HAP-1 (cell line): ENCODE results near the gene CD1B.
"Not testable (repeated sequence)": the region's sequence is repeated elsewhere in the genome, so short reads cannot be mapped to it uniquely, and the experiment has no call there.

Source experiments
- DNase-seq, 2 experiments: peaks; one replicate each; pipeline ENCODE4 v3.0.0-alpha.2; 2016 to 2020; ENCODE audit warnings: low spot score in 2 of 2
- H3K27me3 ChIP-seq: fragments of 250-450 bp; sonication (Bioruptor Pico); 2 replicates; pipeline ENCODE4 v1.5.1; 2020; ENCODE audit warnings: low read depth, mild to moderate bottlenecking, moderate library complexity
- H3K36me3 ChIP-seq: fragments of 250-450 bp; sonication (Bioruptor Pico); replicated peaks from 2 replicates; pipeline ENCODE4 v1.5.1; 2020; ENCODE audit warnings: mild to moderate bottlenecking
- H3K4me1 ChIP-seq: fragments of 250-450 bp; sonication (Bioruptor Pico); 2 replicates; pipeline ENCODE4 v1.5.1; 2020; ENCODE audit warnings: mild to moderate bottlenecking
- H3K4me3 ChIP-seq: fragments of 250-450 bp; sonication (Bioruptor Pico); 2 replicates; pipeline ENCODE4 v1.5.1; 2020; ENCODE audit warnings: mild to moderate bottlenecking, moderate library complexity
- H3K9me3 ChIP-seq: fragments of 250-450 bp; sonication (Bioruptor Pico); 2 replicates; pipeline ENCODE4 v1.5.1; 2020; ENCODE audit warnings: mild to moderate bottlenecking, moderate library complexity
- in situ Hi-C: fragments of 300-500 bp; cut with MboI; formaldehyde crosslinking; loops from 3 replicates; pipeline ENCODE4 v1.14.3; 2020; ENCODE audit warnings: low sequenced_read_pairs, inconsistent platforms, mixed read lengths

CD1B gene

GRCh38 chr1:158331481-158332150, at the start of gene CD1B:
Gene CD1B (minus strand): TSS chr1:158331531. CDS start chr1:158331423, 108 bp downstream.
- DNase-seq = no peak
- Histone ChIP-seq H3K27me3 (no peaks in the 10 kb centered on the region), H3K36me3 (no peaks in the 10 kb centered on the region), H3K4me1 (no peaks in the 10 kb centered on the region), H3K9me3 (no peaks in the 10 kb centered on the region), H3K4me3 (no peak within 1 kb of the TSS)
- in situ Hi-C loops = no loop called here

DNA sequence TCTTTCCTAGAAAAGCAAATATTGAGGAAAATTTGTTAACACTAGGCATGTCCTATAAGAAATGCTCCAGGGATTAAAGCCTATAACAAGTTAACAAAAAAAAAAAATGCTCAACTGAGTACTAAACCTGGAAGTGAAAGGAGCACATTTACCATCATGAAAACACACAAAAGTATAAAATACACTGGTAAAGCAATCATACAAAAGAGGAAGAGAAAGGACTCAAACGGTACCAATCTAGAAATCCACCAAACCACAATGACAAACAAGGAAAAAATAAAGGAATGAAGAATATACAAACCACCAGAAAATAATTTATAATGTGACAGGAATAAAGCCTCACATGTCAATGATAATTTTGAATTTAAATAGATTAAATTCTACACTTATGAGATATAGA, 43.5 kb upstream of the CD1B start:
- no peaks in the 10 kb centered on the region for H3K4me1 ChIP-seq
- no peak overlapping the region for H3K4me3 ChIP-seq
- no peaks in the 10 kb centered on the region for H3K36me3 ChIP-seq
- in situ Hi-C loops = no loop called here
- no peaks in the 10 kb centered on the region for H3K9me3 ChIP-seq
- no peak for DNase-seq
- H3K27me3 ChIP-seq = no peaks in the 10 kb centered on the region

GRCh38 chr1:158374101-158374500, 42.8 kb upstream of the CD1B start:
- H3K9me3 ChIP-seq, H3K27me3 ChIP-seq, H3K4me1 ChIP-seq, H3K36me3 ChIP-seq, H3K4me3 ChIP-seq, DNase-seq, in situ Hi-C loops: not testable (repeated sequence)

DNA sequence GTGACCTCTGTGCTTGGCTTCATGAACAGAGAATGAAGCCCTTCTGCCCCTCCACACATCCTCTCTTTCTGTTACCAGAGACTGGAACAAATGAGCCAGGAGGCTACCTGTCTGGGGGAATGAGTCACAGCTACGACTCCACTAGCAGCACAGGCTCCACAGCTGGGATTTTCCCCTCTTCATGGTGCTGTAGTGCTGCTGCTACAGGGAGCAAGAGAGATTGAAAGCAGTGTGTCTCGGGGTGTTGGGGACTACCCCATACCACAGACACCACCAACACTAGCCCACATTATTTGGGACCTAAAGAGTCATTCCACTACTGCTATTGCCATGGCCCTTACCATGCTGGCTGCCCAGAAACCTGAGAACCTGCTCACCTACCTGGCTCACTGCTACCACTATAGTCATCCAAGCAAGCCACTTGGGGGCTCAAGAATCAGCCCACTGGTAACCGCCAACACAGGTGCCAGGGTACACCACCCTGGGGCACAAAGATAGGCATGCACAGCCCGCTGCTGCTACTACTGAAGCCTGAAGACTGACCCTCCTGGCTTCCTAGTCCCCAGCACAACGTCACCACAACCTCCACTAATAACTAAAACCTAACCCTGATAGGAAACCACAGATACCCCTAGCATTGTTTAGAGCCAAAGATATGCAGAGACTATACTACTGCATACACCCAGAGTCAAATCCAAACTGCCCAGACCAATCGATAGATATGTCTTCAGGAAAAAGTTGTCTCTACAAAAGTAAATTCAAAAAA, 40.0 kb upstream of the CD1B start:
- Histone ChIP-seq H3K27me3 (no peaks in the 10 kb centered on the region), H3K4me3 (no peak overlapping the region), H3K9me3 (no peaks in the 10 kb centered on the region), H3K4me1 (no peaks in the 10 kb centered on the region), H3K36me3 (no peaks in the 10 kb centered on the region)
- in situ Hi-C loops = no loop called here
- DNase-seq = no peak

GRCh38 chr1:158366783-158367182, 35.5 kb upstream of the CD1B start:
- no peak for DNase-seq
- in situ Hi-C loops = no loop called here

DNA sequence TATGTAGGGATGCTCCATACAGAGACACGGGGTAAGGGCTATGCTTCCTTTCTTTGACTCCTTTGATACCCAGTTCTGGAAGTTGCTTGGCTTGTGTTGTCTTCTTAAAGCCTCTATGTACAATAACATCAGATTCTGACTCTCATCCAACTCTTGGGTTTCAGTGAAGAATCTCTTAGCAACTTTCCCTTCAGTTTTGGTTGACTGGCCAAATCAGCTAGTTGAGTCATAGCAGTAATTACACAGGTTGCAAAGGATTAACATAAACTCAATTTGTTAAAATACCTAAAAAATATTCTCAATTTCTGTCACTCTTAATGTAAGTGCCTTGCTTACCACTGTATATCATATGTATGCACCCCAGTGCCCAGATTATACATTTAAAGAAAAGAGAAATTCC, 31.6 kb upstream of the CD1B start:
- no peak for DNase-seq
- in situ Hi-C loops = no loop called here
- Histone ChIP-seq H3K4me3 (no peak overlapping the region), H3K36me3 (no peaks in the 10 kb centered on the region), H3K27me3 (no peaks in the 10 kb centered on the region), H3K9me3 (no peaks in the 10 kb centered on the region), H3K4me1 (no peaks in the 10 kb centered on the region)

More at GRCh38 chr1:158366783-158367182, 35.5 kb upstream of the CD1B start:
- H3K27me3 ChIP-seq = no peaks in the 10 kb centered on the region
- no peaks in the 10 kb centered on the region for H3K36me3 ChIP-seq
- no peak overlapping the region for H3K4me3 ChIP-seq
- H3K9me3 ChIP-seq = no peaks in the 10 kb centered on the region
- no peaks in the 10 kb centered on the region for H3K4me1 ChIP-seq

GRCh38 chr1:158362482-158362881, 31.2 kb upstream of the CD1B start:
- no peak for DNase-seq
- in situ Hi-C loops = no loop called here
- Histone ChIP-seq H3K36me3 (no peaks in the 10 kb centered on the region), H3K4me1 (no peaks in the 10 kb centered on the region), H3K27me3 (no peaks in the 10 kb centered on the region), H3K4me3 (no peak overlapping the region), H3K9me3 (no peaks in the 10 kb centered on the region)

GRCh38 chr1:158357441-158357840, 26.1 kb upstream of the CD1B start:
- in situ Hi-C loops = no loop called here
- Histone ChIP-seq H3K36me3 (no peaks in the 10 kb centered on the region), H3K9me3 (no peaks in the 10 kb centered on the region), H3K4me1 (no peaks in the 10 kb centered on the region), H3K4me3 (no peak overlapping the region), H3K27me3 (no peaks in the 10 kb centered on the region)
- DNase-seq = no peak

DNA sequence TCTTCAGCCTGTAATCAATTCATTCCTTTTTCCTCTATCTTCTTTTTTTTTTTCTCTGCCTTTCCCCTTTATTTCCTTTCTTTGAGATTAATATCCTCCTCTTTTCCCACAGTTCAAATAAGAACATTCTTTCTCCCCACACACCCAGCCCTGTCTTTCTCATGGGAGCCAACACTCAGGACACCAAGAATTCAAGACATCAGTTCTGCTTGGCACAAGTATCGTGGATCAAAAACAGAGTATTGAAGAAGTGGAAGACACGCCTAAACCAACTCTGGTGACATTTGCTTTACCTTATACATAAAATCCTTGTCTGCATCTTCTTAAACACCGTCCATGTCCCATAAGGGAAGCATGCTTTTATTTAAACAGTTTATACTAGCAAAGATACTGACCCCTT, 25.3 kb upstream of the CD1B start:
- in situ Hi-C loops = no loop called here
- Histone ChIP-seq H3K4me3 (no peak overlapping the region), H3K4me1 (no peaks in the 10 kb centered on the region), H3K36me3 (no peaks in the 10 kb centered on the region), H3K9me3 (no peaks in the 10 kb centered on the region), H3K27me3 (no peaks in the 10 kb centered on the region)
- no peak for DNase-seq

GRCh38 chr1:158355773-158356285, 24.5 kb upstream of the CD1B start:
- no peak for DNase-seq
- Histone ChIP-seq H3K9me3 (no peaks in the 10 kb centered on the region), H3K27me3 (no peaks in the 10 kb centered on the region), H3K36me3 (no peaks in the 10 kb centered on the region), H3K4me3 (no peak overlapping the region), H3K4me1 (no peaks in the 10 kb centered on the region)
- in situ Hi-C loops = no loop called here

DNA sequence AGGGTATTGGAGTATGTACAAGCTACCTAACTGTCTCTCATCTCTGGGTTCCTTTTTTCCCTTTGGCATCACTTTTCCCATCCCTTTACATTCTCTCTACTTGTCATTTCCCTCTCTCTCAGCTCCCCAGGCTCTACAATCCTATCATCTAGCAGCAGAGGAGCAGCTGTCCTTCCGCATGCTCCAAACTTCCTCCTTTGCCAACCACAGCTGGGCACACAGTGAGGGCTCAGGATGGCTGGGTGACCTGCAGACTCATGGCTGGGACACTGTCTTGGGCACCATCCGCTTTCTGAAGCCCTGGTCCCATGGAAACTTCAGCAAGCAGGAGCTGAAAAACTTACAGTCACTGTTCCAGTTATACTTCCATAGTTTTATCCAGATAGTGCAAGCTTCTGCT, 22.9 kb upstream of the CD1B start:
- no peaks in the 10 kb centered on the region for H3K36me3 ChIP-seq
- in situ Hi-C loops = no loop called here
- DNase-seq = no peak
- no peaks in the 10 kb centered on the region for H3K4me1 ChIP-seq
- no peak overlapping the region for H3K4me3 ChIP-seq
- H3K9me3 ChIP-seq = no peaks in the 10 kb centered on the region
- H3K27me3 ChIP-seq = no peaks in the 10 kb centered on the region

DNA sequence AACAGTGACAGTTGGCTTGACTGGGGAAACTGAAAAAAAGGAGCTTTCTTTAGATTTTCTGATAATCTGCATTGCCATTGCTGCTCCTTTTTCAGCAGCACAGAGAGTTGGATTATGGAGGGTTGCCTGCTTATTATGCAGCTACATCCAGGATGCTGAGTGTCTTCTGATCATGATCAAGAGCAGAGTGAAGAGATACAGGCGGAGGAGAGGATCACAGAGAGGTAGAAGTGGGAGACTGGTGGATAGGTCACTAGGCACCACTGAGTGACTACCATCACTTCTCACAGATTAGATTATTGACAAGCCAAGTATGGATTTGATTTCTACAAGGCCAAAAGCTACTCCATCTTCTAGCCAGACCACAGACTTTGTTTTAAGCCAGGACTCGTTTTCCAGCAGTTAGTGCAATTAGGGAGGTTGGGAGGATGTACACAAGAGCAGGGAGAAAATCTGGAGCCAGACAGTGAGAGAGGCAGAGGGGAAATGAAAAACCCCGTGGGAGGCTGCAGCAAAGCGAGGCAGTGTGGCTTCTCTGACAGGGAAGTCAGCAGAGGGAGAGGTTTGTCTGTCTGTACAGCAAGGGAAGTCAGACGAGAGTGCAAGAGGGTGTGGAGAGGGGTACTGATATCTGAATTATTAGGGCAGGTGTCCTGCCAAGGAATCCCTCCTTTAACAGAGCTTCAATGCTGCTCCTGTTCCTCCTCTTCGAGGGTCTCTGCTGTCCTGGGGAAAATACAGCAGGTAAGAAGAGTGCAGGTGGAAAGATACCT, 22.2 kb upstream of the CD1B start, which contains the start of gene CD1E:
Gene CD1E (plus strand): TSS at position 592 of the 773 bp plus-strand sequence. CDS start 95 bp downstream, at position 687.
- Histone ChIP-seq H3K9me3 (no peaks in the 10 kb centered on the region), H3K4me1 (no peaks in the 10 kb centered on the region), H3K27me3 (no peaks in the 10 kb centered on the region), H3K4me3 (no peak within 1 kb of the TSS), H3K36me3 (no peaks in the 10 kb centered on the region)
- in situ Hi-C loops = no loop called here
- DNase-seq = no peak

GRCh38 chr1:158348946-158349345, 17.6 kb upstream of the CD1B start:
- H3K9me3 ChIP-seq, H3K4me3 ChIP-seq, H3K4me1 ChIP-seq, H3K27me3 ChIP-seq, in situ Hi-C loops, H3K36me3 ChIP-seq, DNase-seq: not testable (repeated sequence)

- H3K4me3 ChIP-seq, H3K9me3 ChIP-seq, H3K36me3 ChIP-seq, in situ Hi-C loops, H3K4me1 ChIP-seq, H3K27me3 ChIP-seq: not testable (repeated sequence)
- peak in 1 of 2 experiments; percentile 43 for DNase-seq
Observed at GRCh38 chr1:158336413-158336812, 5.1 kb upstream of the CD1B start.
